Activated T-cell treated with anti-CD3 and anti-CD28 coated beads for 48 hours (primary cell): ENCODE results near the gene LKAAEAR1.

ENCODE experiments used
- DNase-seq: peaks from one replicate; pipeline ENCODE4 v3.0.0-alpha.2; 2020; ENCODE audit warnings: low read depth

LKAAEAR1 gene

GRCh38 chr20:64037199-64037497, 47.0 kb downstream of the LKAAEAR1 start:
- DNase-seq: no peak

- peak; percentile 33 for DNase-seq
These were observed 47.6 kb downstream of the LKAAEAR1 start for GRCh38 chr20:64036346-64037198.

DNA sequence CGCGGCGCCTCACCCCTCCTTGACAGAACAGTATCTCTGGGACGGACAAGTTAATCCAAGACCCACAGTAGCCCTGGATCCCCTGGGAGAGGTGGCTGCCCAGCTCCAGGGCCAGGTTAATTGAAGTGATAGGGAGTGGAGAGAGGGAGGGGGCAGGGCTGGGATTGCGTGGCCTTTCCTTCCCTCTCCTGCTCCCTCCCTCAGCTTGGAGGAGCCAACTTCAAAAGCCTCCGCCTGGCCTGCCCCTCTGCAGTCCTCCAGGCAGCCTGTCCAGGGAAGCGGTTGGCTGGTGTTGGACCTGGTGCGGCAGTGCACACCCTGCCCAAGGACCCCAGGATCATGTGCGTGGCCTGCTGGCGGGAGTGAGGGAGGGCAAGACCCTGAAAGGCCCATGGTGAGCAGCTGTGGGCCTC, 48.3 kb downstream of the LKAAEAR1 start, which contains the start of gene C20orf204:
TSS of gene C20orf204 (plus strand) at position 250 of the 413 bp plus-strand sequence. CDS start at position 392, 142 bp downstream.
- no peak for DNase-seq

- no peak for DNase-seq
These were observed 48.9 kb downstream of the LKAAEAR1 start for GRCh38 chr20:64035066-64035932.

- DNase-seq: no peak
These were observed 50.2 kb downstream of the LKAAEAR1 start for GRCh38 chr20:64033981-64034493.
